ENCODE results near the gene MLN. TPM values are rescaled to one million over a fixed set of nuclear protein-coding genes. Genes with fewer than 3 reads are reported as not detected.

Gene MLN
- total and polyA plus RNA-seq, 2 donors (not counting 1 experiment from before 2014, with no cell fraction given) = not detected

GRCh38 chr6:33828764-33829731 lies 25.2 kb upstream of the MLN start:
- Histone ChIP-seq H3K79me2 (ENCODE audit: control insufficient read depth, insufficient read depth, low read length) (no peaks in the 10 kb centered on the region), H3K9ac (ENCODE audit: low read length) (no peak overlapping the region), H2AFZ (ENCODE audit: insufficient read depth, low read depth, low read length, poor library complexity, severe bottlenecking) (no peak overlapping the region), H3K36me3 (replicated peaks in 1 of 2; ENCODE audit: control extremely low read depth in 1 of 2, control insufficient read depth in 1 of 2, extremely low read depth in 1 of 2, insufficient read depth in 2 of 2, low read length in 1 of 2) (no peaks in the 10 kb centered on the region), H3K4me3 (ENCODE audit: control extremely low read depth in 1 of 5, extremely low read depth in 1 of 5, insufficient read depth in 1 of 5, low read depth in 2 of 5, low read length in 4 of 5) (no peak overlapping the region), H3K4me2 (replicated peaks; ENCODE audit: low read depth, low read length, poor library complexity, severe bottlenecking) (no peak overlapping the region), H3K27ac (ENCODE audit: low read length in 2 of 2) (no peak overlapping the region), H3K9me3 (ENCODE audit: control extremely low read depth in 1 of 3, control insufficient read depth in 2 of 3, insufficient read depth in 1 of 3, low read length in 2 of 3) (peaks cover 0 to 6% (median 0%) of the 10 kb centered on the region in 3 donors), H3K27me3 (replicated peaks in 1 of 4; ENCODE audit: control extremely low read depth in 1 of 4, control insufficient read depth in 3 of 4, insufficient read depth in 4 of 4, low read length in 3 of 4) (no peaks in the 10 kb centered on the region), H3K4me1 (ENCODE audit: control insufficient read depth in 2 of 2, insufficient read depth in 2 of 2, low read length in 2 of 2) (no peaks in the 10 kb centered on the region), H4K20me1 (ENCODE audit: control insufficient read depth, insufficient read depth, low read length, poor library complexity, severe bottlenecking) (no peaks in the 10 kb centered on the region)
- Mint-ChIP-seq H3K27me3 (peaks cover 16% of the 10 kb centered on the region), H3K4me1 (no peaks in the 10 kb centered on the region), H3K9me3 (ENCODE audit: insufficient read depth) (no peaks in the 10 kb centered on the region), H3K27ac (no peak overlapping the region), H3K4me3 (no peak overlapping the region)
- POLR2A ChIA-PET = no interaction called here
- no peak for TF ChIP-seq EZH2 (IDR thresholded peaks at IDR 0.05; ENCODE audit: borderline replicate concordance, insufficient read depth, low read depth, low read length, poor library complexity, severe bottlenecking)
- TF ChIP-seq CTCF (IDR thresholded peaks at IDR 0.05) = no peak
- intact Hi-C loops (cut with micrococcal nuclease) = no loop called here
- CTCF ChIA-PET = no interaction called here
- 76% methylated on average over 15 of the region's 15 CpGs for WGBS (ENCODE audit: insufficient coverage)
- ATAC-seq (ENCODE audit: low read depth) = no peak
- no peak for DNase-seq

- Mint-ChIP-seq H3K27me3 (peaks cover 16% of the 10 kb centered on the region), H3K27ac (no peak overlapping the region), H3K4me3 (no peak overlapping the region), H3K4me1 (no peaks in the 10 kb centered on the region), H3K9me3 (ENCODE audit: insufficient read depth) (no peaks in the 10 kb centered on the region)
- H3K27me3 ChIP-seq (replicated peaks in 1 of 4; ENCODE audit: control extremely low read depth in 1 of 4, control insufficient read depth in 3 of 4, insufficient read depth in 4 of 4, low read length in 3 of 4) = no peaks in the 10 kb centered on the region
- H3K79me2 ChIP-seq (ENCODE audit: control insufficient read depth, insufficient read depth, low read length) = no peaks in the 10 kb centered on the region
- no peak overlapping the region for H2AFZ ChIP-seq (ENCODE audit: insufficient read depth, low read depth, low read length, poor library complexity, severe bottlenecking)
- POLR2A ChIA-PET = no interaction called here
- no peak overlapping the region for H3K4me2 ChIP-seq (replicated peaks; ENCODE audit: low read depth, low read length, poor library complexity, severe bottlenecking)
- no peaks in the 10 kb centered on the region for H3K4me1 ChIP-seq (ENCODE audit: control insufficient read depth in 2 of 2, insufficient read depth in 2 of 2, low read length in 2 of 2)
- 87% methylated on average over 3 of the region's 4 CpGs for WGBS (ENCODE audit: insufficient coverage)
- intact Hi-C loops (cut with micrococcal nuclease) = no loop called here
- H4K20me1 ChIP-seq (ENCODE audit: control insufficient read depth, insufficient read depth, low read length, poor library complexity, severe bottlenecking) = no peaks in the 10 kb centered on the region
- H3K27ac ChIP-seq (ENCODE audit: low read length in 2 of 2) = no peak overlapping the region
- CTCF ChIA-PET = no interaction called here
- no peaks in the 10 kb centered on the region for H3K36me3 ChIP-seq (replicated peaks in 1 of 2; ENCODE audit: control extremely low read depth in 1 of 2, control insufficient read depth in 1 of 2, extremely low read depth in 1 of 2, insufficient read depth in 2 of 2, low read length in 1 of 2)
- no peak for TF ChIP-seq EZH2 (IDR thresholded peaks at IDR 0.05; ENCODE audit: borderline replicate concordance, insufficient read depth, low read depth, low read length, poor library complexity, severe bottlenecking)
- no peak for TF ChIP-seq CTCF (IDR thresholded peaks at IDR 0.05)
- no peak overlapping the region for H3K4me3 ChIP-seq (ENCODE audit: control extremely low read depth in 1 of 5, extremely low read depth in 1 of 5, insufficient read depth in 1 of 5, low read depth in 2 of 5, low read length in 4 of 5)
- DNase-seq = no peak
- no peak for ATAC-seq (ENCODE audit: low read depth)
- peaks cover 0 to 4% (median 0%) of the 10 kb centered on the region in 3 donors for H3K9me3 ChIP-seq (ENCODE audit: control extremely low read depth in 1 of 3, control insufficient read depth in 2 of 3, insufficient read depth in 1 of 3, low read length in 2 of 3)
- no peak overlapping the region for H3K9ac ChIP-seq (ENCODE audit: low read length)
Measured at GRCh38 chr6:33828452-33828763, 24.6 kb upstream of the MLN start.

Measured in B cell (primary cell).